KMS-11 (cell line): ENCODE results near the gene ASPG.
A peak's percentile ranks its signal among the peaks of the same experiment; 100 is the strongest.

Experiments
- H2AFZ ChIP-seq: fragments of 200-600 bp; sonication (generic); 2 replicates; pipeline ENCODE4 v1.6.1; 2016; ENCODE audit warnings: antibody characterized with exemption, mixed run types, low read depth
- H3K27ac ChIP-seq: fragments of 200-600 bp; sonication (generic); 2 replicates; pipeline ENCODE4 v1.6.1; 2016; ENCODE audit warnings: mild to moderate bottlenecking, mixed run types
- H3K27me3 ChIP-seq: fragments of 200-600 bp; sonication (generic); 2 replicates; pipeline ENCODE4 v1.6.1; 2017; ENCODE audit warnings: mild to moderate bottlenecking, low read depth, mixed run types, moderate library complexity; ENCODE audit not compliant: insufficient read depth
- H3K36me3 ChIP-seq: fragments of 200-600 bp; sonication (generic); 2 replicates; pipeline ENCODE4 v1.6.1; 2017; ENCODE audit warnings: mild to moderate bottlenecking, mixed run types; ENCODE audit not compliant: insufficient read depth
- H3K4me1 ChIP-seq: fragments of 200-600 bp; sonication (generic); 2 replicates; pipeline ENCODE4 v1.6.1; 2016; ENCODE audit warnings: mild to moderate bottlenecking, low read depth, mixed run types; ENCODE audit not compliant: poor library complexity, severe bottlenecking
- H3K4me2 ChIP-seq: fragments of 200-600 bp; sonication (generic); 2 replicates; pipeline ENCODE4 v1.7.0; 2016; ENCODE audit warnings: mild to moderate bottlenecking, mixed run types
- H3K4me3 ChIP-seq: fragments of 200-600 bp; sonication (generic); IDR thresholded peaks from 2 replicates; pipeline ENCODE4 v1.6.1; 2017; ENCODE audit warnings: low read depth, low read length, mixed read lengths; ENCODE audit not compliant: insufficient read depth
- H3K79me2 ChIP-seq: fragments of 200-600 bp; sonication (generic); 2 replicates; pipeline ENCODE4 v1.6.1; 2016; ENCODE audit warnings: low read depth, mixed run types; ENCODE audit not compliant: insufficient read depth
- H3K9ac ChIP-seq: fragments of 200-600 bp; sonication (generic); 2 replicates; pipeline ENCODE4 v1.6.1; 2016; ENCODE audit warnings: mild to moderate bottlenecking, mixed run types
- H4K20me1 ChIP-seq: fragments of 200-600 bp; sonication (generic); 2 replicates; pipeline ENCODE4 v1.6.1; 2016; ENCODE audit warnings: mild to moderate bottlenecking, mixed run types; ENCODE audit not compliant: insufficient read depth
- TF ChIP-seq, protein P1 (sequence below): fragments of 200-600 bp; sonication (generic); conservative IDR thresholded peaks from 2 replicates; pipeline ENCODE4 v1.6.1; 2017; ENCODE audit warnings: low read depth, mild to moderate bottlenecking, antibody characterized with exemption, low read length, moderate library complexity, mixed read lengths

ASPG gene

DNA sequence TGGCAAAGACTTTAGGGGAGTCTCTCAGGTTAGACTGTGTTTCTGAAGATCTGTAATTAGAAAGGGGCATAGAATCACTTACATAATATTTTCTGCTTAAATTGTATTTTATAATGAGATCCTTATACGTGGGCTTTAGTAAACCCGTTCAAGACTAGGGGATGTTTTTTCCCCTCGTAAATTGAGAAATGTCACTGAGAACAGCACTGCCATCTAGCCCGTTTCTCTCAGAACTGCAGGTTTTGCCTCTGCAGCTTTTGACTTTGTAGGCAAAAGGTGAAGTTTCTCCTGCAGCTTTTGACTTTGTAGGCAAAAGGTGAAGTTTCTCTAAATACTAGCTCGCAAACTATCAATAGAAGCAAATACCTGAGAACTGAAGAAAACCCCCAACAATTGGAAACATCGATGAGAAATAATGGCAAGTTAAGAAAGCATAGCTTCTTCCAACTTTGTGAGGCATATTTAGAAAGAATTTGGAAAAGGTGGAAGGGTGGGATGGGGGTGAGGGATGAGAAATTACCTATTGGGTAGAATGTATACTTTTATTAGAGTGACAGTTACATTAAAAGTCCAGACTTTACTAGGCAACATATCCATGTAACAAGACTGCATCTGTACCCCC is 9.9 kb upstream of the ASPG start:
- Histone ChIP-seq H4K20me1 (no peaks in the 10 kb centered on the region), H3K9ac (no peak overlapping the region), H3K27me3 (no peaks in the 10 kb centered on the region), H3K79me2 (no peaks in the 10 kb centered on the region), H2AFZ (no peak overlapping the region), H3K36me3 (no peaks in the 10 kb centered on the region), H3K4me1 (no peaks in the 10 kb centered on the region), H3K4me2 (no peak overlapping the region), H3K4me3 (no peak overlapping the region), H3K27ac (no peak overlapping the region)
- TF ChIP-seq, protein P1, sequence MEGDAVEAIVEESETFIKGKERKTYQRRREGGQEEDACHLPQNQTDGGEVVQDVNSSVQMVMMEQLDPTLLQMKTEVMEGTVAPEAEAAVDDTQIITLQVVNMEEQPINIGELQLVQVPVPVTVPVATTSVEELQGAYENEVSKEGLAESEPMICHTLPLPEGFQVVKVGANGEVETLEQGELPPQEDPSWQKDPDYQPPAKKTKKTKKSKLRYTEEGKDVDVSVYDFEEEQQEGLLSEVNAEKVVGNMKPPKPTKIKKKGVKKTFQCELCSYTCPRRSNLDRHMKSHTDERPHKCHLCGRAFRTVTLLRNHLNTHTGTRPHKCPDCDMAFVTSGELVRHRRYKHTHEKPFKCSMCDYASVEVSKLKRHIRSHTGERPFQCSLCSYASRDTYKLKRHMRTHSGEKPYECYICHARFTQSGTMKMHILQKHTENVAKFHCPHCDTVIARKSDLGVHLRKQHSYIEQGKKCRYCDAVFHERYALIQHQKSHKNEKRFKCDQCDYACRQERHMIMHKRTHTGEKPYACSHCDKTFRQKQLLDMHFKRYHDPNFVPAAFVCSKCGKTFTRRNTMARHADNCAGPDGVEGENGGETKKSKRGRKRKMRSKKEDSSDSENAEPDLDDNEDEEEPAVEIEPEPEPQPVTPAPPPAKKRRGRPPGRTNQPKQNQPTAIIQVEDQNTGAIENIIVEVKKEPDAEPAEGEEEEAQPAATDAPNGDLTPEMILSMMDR = no peak

DNA sequence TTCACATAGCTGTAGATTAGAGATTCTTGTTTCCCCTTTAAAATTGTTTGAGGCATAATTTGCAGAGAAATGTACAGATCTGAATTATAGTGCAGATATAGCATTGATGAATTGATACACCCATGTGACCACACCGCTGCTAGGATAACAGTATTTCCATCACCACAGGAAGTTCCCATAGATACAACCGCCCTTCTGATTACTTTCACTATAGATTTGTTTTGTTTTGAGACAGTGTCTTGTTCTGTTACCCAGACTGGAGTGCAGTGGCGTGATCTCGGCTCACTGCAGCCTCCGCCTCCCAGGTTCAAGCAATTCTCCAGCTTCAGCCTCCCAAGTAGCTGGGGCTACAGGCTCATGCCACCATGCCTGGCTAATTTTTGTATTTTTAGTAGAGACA is 8.8 kb upstream of the ASPG start:
- Histone ChIP-seq H4K20me1 (no peaks in the 10 kb centered on the region), H3K9ac (no peak overlapping the region), H3K4me2 (no peak overlapping the region), H3K4me1 (no peaks in the 10 kb centered on the region), H3K27ac (no peak overlapping the region), H3K27me3 (peaks cover 2% of the 10 kb centered on the region; the same call in 1 of the 2 replicates), H3K4me3 (no peak overlapping the region), H3K79me2 (no peaks in the 10 kb centered on the region), H2AFZ (no peak overlapping the region), H3K36me3 (no peaks in the 10 kb centered on the region)
- TF ChIP-seq, protein P1 = no peak

DNA sequence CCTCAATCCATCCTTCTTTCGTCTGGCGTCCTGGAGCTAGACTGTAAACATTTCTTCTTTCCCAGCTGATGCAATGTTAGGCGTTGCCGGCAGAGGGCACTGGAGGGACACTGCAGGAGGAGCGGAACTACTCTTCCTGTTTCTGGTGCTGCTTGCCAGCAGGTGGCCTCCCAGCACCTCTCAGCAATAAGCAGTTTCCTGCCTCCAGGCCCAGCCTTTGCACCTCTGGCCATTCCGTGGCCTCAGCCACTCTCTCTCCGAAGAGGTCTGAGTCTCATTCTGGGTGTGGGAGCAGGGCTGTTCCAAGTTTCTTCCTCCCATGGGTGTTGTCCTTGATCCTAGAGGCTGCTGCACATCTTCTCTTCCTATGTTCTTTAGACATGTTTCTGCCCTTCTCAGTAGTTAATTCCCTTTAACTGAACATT is 7.5 kb upstream of the ASPG start:
- no peak overlapping the region for H3K4me2 ChIP-seq
- TF ChIP-seq, protein P1 = peak; percentile 93
- no peak overlapping the region for H3K27ac ChIP-seq
- no peaks in the 10 kb centered on the region for H3K79me2 ChIP-seq
- no peak overlapping the region for H3K4me3 ChIP-seq
- no peaks in the 10 kb centered on the region for H4K20me1 ChIP-seq
- H2AFZ ChIP-seq = peak overlapping the region; percentile 56
- no peak overlapping the region for H3K9ac ChIP-seq
- H3K4me1 ChIP-seq = no peaks in the 10 kb centered on the region
- peaks cover 7% of the 10 kb centered on the region; the same call in 1 of the 2 replicates for H3K27me3 ChIP-seq
- H3K36me3 ChIP-seq = no peaks in the 10 kb centered on the region

DNA sequence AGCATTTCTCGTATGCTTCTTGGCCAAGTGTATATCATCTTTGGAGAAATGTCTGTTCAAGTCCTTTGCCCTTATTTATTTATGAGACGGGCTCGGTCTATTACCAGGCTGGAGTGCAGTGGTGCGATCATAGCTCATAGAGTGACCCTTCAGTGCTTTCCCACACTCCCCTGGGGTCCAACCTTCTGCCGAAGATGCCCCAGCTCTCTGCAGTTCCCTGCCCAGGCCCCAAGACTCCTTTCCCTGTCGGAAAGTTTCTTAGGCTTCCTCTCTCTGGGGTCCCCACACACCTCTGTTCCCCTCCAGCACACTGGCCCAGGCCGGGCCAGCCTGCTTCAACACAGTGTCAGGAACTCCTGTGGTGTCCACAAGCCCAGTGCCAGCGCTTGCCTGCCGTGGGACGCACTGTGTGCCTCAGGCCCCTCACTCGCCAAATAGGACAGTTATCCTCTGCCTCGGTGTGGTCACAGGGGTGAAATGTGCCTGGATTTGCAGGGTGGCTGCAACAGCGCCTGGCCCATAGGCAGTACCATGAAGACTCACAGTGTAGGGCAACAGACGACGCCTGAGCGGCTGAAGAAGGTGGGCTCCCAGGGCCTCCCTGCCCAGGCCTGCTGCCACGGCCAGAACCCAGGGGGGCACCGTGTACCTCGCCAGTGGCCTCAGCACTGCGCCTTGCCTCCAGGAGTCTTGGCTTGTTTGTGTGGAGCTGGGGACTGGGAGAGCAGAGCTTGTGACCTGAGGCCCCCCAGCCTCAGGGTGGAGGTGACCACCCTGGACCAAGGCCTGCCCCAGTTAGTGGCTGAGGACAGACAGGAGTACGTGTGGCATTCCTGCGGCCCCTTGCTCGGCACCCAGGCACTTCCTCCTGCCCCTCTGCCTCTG is 4.9 kb upstream of the ASPG start:
- Histone ChIP-seq H3K79me2 (no peaks in the 10 kb centered on the region), H3K9ac (no peak overlapping the region), H3K27ac (no peak overlapping the region), H2AFZ (no peak overlapping the region), H3K4me1 (no peaks in the 10 kb centered on the region), H4K20me1 (no peaks in the 10 kb centered on the region), H3K36me3 (no peaks in the 10 kb centered on the region), H3K4me2 (no peak overlapping the region), H3K27me3 (peaks cover 11% of the 10 kb centered on the region; the same call in 1 of the 2 replicates), H3K4me3 (no peak overlapping the region)
- TF ChIP-seq, protein P1 = no peak
